ENCODE data around the gene STAMBP.

The STAMBP gene

GRCh38 chr2:73895473-73895872 lies 66.7 kb downstream of the STAMBP start:
- H3K4me3 ChIP-seq (ENCODE audit: low read depth, low read length), result no peak overlapping the region
- in situ Hi-C loops (cut with HindIII; ENCODE audit: low sequenced_read_pairs), result loop anchor here (5.0 kb wide), 1 partner anchor 33 kb away; no protein-coding TSS in a partner anchor
- DNase-seq (ENCODE audit: low read depth), result no peak
- TF ChIP-seq CTCF (IDR thresholded peaks at IDR 0.05; ENCODE audit: low read depth, low read length, missing control alignments), result no peak

GRCh38 chr2:73896362-73897239 lies 67.8 kb downstream of the STAMBP start:
- no peak overlapping the region for H3K4me3 ChIP-seq (ENCODE audit: low read depth, low read length)
- DNase-seq (ENCODE audit: low read depth), result peak; percentile 98
- in situ Hi-C loops (cut with HindIII; ENCODE audit: low sequenced_read_pairs), result loop anchor here (5.0 kb wide), 1 partner anchor 34 kb away; no protein-coding TSS in a partner anchor
- TF ChIP-seq CTCF (IDR thresholded peaks at IDR 0.05; ENCODE audit: low read depth, low read length, missing control alignments), result no peak

GRCh38 chr2:73897240-73897583 lies 68.5 kb downstream of the STAMBP start:
- H3K4me3 ChIP-seq (ENCODE audit: low read depth, low read length), result no peak overlapping the region
- in situ Hi-C loops (cut with HindIII; ENCODE audit: low sequenced_read_pairs), result loop anchor here (5.0 kb wide), 1 partner anchor 35 kb away; no protein-coding TSS in a partner anchor
- no peak for TF ChIP-seq CTCF (IDR thresholded peaks at IDR 0.05; ENCODE audit: low read depth, low read length, missing control alignments)
- DNase-seq (ENCODE audit: low read depth), result no peak

GRCh38 chr2:73897934-73898333 lies 69.2 kb downstream of the STAMBP start:
- in situ Hi-C loops (cut with HindIII; ENCODE audit: low sequenced_read_pairs), result loop anchor here (5.0 kb wide), 1 partner anchor 36 kb away; no protein-coding TSS in a partner anchor
- no peak overlapping the region for H3K4me3 ChIP-seq (ENCODE audit: low read depth, low read length)
- no peak for TF ChIP-seq CTCF (IDR thresholded peaks at IDR 0.05; ENCODE audit: low read depth, low read length, missing control alignments)
- no peak for DNase-seq (ENCODE audit: low read depth)

GRCh38 chr2:73899801-73900336 lies 71.1 kb downstream of the STAMBP start:
- no peak for DNase-seq (ENCODE audit: low read depth)
- TF ChIP-seq CTCF (IDR thresholded peaks at IDR 0.05; ENCODE audit: low read depth, low read length, missing control alignments), result no peak
- in situ Hi-C loops (cut with HindIII; ENCODE audit: low sequenced_read_pairs), result loop anchor here (5.0 kb wide), 1 partner anchor 38 kb away; no protein-coding TSS in a partner anchor
- H3K4me3 ChIP-seq (ENCODE audit: low read depth, low read length), result no peak overlapping the region

GRCh38 chr2:73901143-73901542 lies 72.4 kb downstream of the STAMBP start:
- no peak overlapping the region for H3K4me3 ChIP-seq (ENCODE audit: low read depth, low read length)
- TF ChIP-seq CTCF (IDR thresholded peaks at IDR 0.05; ENCODE audit: low read depth, low read length, missing control alignments), result no peak
- no peak for DNase-seq (ENCODE audit: low read depth)
- in situ Hi-C loops (cut with HindIII; ENCODE audit: low sequenced_read_pairs), result no loop called here
